ENCODE data around the gene RGS3. TPM values are rescaled to one million over a fixed set of nuclear protein-coding genes. Genes with fewer than 3 reads are reported as not detected.

Gene RGS3
- total and polyA plus RNA-seq, 5 donors from 2014 or later: 8.5 to 15.5 (median 12.5) TPM

- no peak overlapping the region for H3K4me3 Mint-ChIP-seq
- H3K4me1 Mint-ChIP-seq: peaks cover 7 to 12% (median 10%) of the 10 kb centered on the region in 4 donors
- peaks cover 43% of the 10 kb centered on the region for H3K36me3 Mint-ChIP-seq
- Histone ChIP-seq H3K9me3 (ENCODE audit: control insufficient read depth in 2 of 2, low read length in 2 of 2) (no peaks in the 10 kb centered on the region), H3K27me3 (ENCODE audit: control insufficient read depth, insufficient read depth, low read length) (no peaks in the 10 kb centered on the region), H3K27ac (ENCODE audit: insufficient read depth, low read length, poor library complexity, severe bottlenecking) (no peak overlapping the region), H3K4me3 (ENCODE audit: low read depth, low read length) (no peak overlapping the region), H3K36me3 (ENCODE audit: control insufficient read depth, insufficient read depth, low read length) (peaks cover 67% of the 10 kb centered on the region), H3K4me1 (ENCODE audit: control insufficient read depth, insufficient read depth, low read length, poor library complexity, severe bottlenecking) (no peaks in the 10 kb centered on the region)
- no peaks in the 10 kb centered on the region for H3K27me3 Mint-ChIP-seq
- H3K27ac Mint-ChIP-seq: peak overlapping the region in 2 of 3 donors; percentile 52 to 72
- no peaks in the 10 kb centered on the region for H3K9me3 Mint-ChIP-seq
- ATAC-seq (ENCODE audit: low read depth in 2 of 2): no peak
- DNase-seq: no peak
These were observed 70.1 kb downstream of the RGS3 start for GRCh38 chr9:113533335-113534225.

GRCh38 chr9:113535756-113536155, 72.2 kb downstream of the RGS3 start:
- ATAC-seq (ENCODE audit: low read depth in 2 of 2) (no peak), DNase-seq (no peak)
- Mint-ChIP-seq H3K4me3 (no peak overlapping the region), H3K27me3 (no peaks in the 10 kb centered on the region), H3K27ac (peak overlapping the region in 2 of 3 donors; percentile 60 to 78), H3K36me3 (peaks cover 35% of the 10 kb centered on the region), H3K9me3 (no peaks in the 10 kb centered on the region), H3K4me1 (peaks cover 5 to 12% (median 9%) of the 10 kb centered on the region in 4 donors)
- Histone ChIP-seq H3K27ac (ENCODE audit: insufficient read depth, low read length, poor library complexity, severe bottlenecking) (no peak overlapping the region), H3K4me1 (ENCODE audit: control insufficient read depth, insufficient read depth, low read length, poor library complexity, severe bottlenecking) (no peaks in the 10 kb centered on the region), H3K4me3 (ENCODE audit: low read depth, low read length) (no peak overlapping the region), H3K9me3 (ENCODE audit: control insufficient read depth in 2 of 2, low read length in 2 of 2) (no peaks in the 10 kb centered on the region), H3K27me3 (ENCODE audit: control insufficient read depth, insufficient read depth, low read length) (no peaks in the 10 kb centered on the region), H3K36me3 (ENCODE audit: control insufficient read depth, insufficient read depth, low read length) (peaks cover 59% of the 10 kb centered on the region)

- Mint-ChIP-seq H3K27me3 (no peaks in the 10 kb centered on the region), H3K27ac (peak overlapping the region in 2 of 3 donors; percentile 20 to 60), H3K4me1 (peaks cover 5 to 12% (median 9%) of the 10 kb centered on the region in 4 donors), H3K4me3 (no peak overlapping the region), H3K9me3 (no peaks in the 10 kb centered on the region), H3K36me3 (peaks cover 32% of the 10 kb centered on the region)
- H3K4me3 ChIP-seq (ENCODE audit: low read depth, low read length): no peak overlapping the region
- no peaks in the 10 kb centered on the region for H3K4me1 ChIP-seq (ENCODE audit: control insufficient read depth, insufficient read depth, low read length, poor library complexity, severe bottlenecking)
- DNase-seq (no peak), ATAC-seq (ENCODE audit: low read depth in 2 of 2) (no peak)
- no peak overlapping the region for H3K27ac ChIP-seq (ENCODE audit: insufficient read depth, low read length, poor library complexity, severe bottlenecking)
- H3K27me3 ChIP-seq (ENCODE audit: control insufficient read depth, insufficient read depth, low read length): no peaks in the 10 kb centered on the region
- peaks cover 59% of the 10 kb centered on the region for H3K36me3 ChIP-seq (ENCODE audit: control insufficient read depth, insufficient read depth, low read length)
- no peaks in the 10 kb centered on the region for H3K9me3 ChIP-seq (ENCODE audit: control insufficient read depth in 2 of 2, low read length in 2 of 2)
These were observed 72.6 kb downstream of the RGS3 start for GRCh38 chr9:113536166-113536482.

DNA sequence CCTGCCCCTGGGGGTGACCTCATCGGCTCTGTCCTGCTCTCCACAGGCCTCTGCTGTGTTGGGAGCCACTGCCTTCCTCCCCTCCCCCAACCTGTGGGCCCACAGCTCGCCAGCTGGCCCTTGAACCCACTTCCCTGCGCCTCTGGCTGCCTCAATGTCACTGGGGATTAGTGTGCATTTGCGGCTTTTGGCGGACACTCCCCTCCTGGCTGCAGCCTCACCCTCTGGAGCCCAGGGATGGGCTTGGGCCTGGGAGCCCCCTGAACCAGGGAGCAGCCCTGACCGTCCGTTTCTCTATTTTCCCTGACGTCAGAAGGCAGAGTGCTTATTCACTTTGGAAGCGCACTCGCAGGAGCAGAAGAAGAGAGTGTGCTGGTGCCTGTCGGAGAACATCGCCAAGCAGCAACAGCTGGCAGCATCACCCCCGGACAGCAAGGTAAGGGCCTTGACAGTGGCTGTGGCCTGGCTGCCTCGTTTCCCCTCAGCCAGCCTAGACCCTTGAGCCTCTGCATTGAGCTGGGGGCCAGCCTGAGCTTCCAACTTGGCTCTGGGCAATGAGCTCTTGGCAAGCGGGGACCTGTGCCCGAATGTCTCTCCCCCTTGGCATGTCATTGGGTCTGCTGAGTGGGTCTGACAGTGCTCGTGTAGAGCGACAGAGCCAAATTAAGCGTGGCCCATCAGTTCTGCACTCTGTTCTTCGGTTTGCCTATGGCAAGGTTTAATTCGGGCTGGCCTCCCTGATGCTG, 73.1 kb downstream of the RGS3 start:
- no peak overlapping the region for H3K4me3 Mint-ChIP-seq
- no peaks in the 10 kb centered on the region for H3K4me1 ChIP-seq (ENCODE audit: control insufficient read depth, insufficient read depth, low read length, poor library complexity, severe bottlenecking)

DNA sequence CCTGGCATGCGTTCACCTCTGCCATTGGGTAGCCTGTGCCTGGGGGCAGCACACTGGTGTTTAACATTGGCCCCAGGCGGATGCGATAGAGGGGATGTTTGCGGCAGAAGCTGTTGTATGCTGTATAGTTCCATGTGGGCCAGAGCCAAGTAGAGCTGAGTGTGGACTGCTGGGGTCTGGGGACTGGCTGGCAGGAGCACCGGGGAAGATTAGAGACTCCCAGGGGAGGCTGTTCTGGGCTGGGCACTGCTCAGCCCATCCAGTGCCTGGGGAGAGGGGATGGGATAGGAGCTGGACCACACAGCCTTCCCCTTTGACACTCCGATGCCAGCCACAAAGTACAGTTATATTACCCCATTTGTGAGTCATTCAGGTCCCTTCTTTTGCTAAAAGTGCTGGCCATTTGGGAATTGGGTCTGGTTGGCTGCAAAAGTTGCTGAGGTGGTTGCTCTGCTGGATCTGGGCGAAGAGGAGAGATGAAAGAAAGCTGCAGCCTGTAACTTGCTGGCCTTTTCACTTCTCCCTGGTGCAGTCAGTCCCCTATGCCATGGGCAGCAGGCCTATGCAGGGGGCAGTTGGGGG, 73.8 kb downstream of the RGS3 start:
- H3K36me3 ChIP-seq (ENCODE audit: control insufficient read depth, insufficient read depth, low read length): peaks cover 57% of the 10 kb centered on the region
- no peak overlapping the region for H3K4me3 ChIP-seq (ENCODE audit: low read depth, low read length)
- no peaks in the 10 kb centered on the region for H3K27me3 Mint-ChIP-seq
- H3K4me3 Mint-ChIP-seq: no peak overlapping the region
- peak overlapping the region in 1 of 3 donors; percentile 40 for H3K27ac Mint-ChIP-seq
- H3K4me1 Mint-ChIP-seq: peaks cover 0 to 18% (median 10%) of the 10 kb centered on the region in 4 donors
- no peak overlapping the region for H3K27ac ChIP-seq (ENCODE audit: insufficient read depth, low read length, poor library complexity, severe bottlenecking)
- H3K9me3 ChIP-seq (ENCODE audit: control insufficient read depth in 2 of 2, low read length in 2 of 2): no peaks in the 10 kb centered on the region
- H3K4me1 ChIP-seq (ENCODE audit: control insufficient read depth, insufficient read depth, low read length, poor library complexity, severe bottlenecking): no peaks in the 10 kb centered on the region
- H3K9me3 Mint-ChIP-seq: no peaks in the 10 kb centered on the region
- peaks cover 30% of the 10 kb centered on the region for H3K36me3 Mint-ChIP-seq
- DNase-seq (no peak), ATAC-seq (ENCODE audit: low read depth in 2 of 2) (no peak)
- no peaks in the 10 kb centered on the region for H3K27me3 ChIP-seq (ENCODE audit: control insufficient read depth, insufficient read depth, low read length)

More for the DNA sequence above, 73.1 kb downstream of the RGS3 start:
- Histone ChIP-seq H3K27ac (ENCODE audit: insufficient read depth, low read length, poor library complexity, severe bottlenecking) (no peak overlapping the region), H3K27me3 (ENCODE audit: control insufficient read depth, insufficient read depth, low read length) (no peaks in the 10 kb centered on the region), H3K36me3 (ENCODE audit: control insufficient read depth, insufficient read depth, low read length) (peaks cover 59% of the 10 kb centered on the region), H3K4me3 (ENCODE audit: low read depth, low read length) (no peak overlapping the region), H3K9me3 (ENCODE audit: control insufficient read depth in 2 of 2, low read length in 2 of 2) (no peaks in the 10 kb centered on the region)
- ATAC-seq (ENCODE audit: low read depth in 2 of 2) (no peak), DNase-seq (no peak)
- Mint-ChIP-seq H3K27ac (peak overlapping the region in 1 of 3 donors; percentile 55), H3K4me1 (peaks cover 3 to 12% (median 6%) of the 10 kb centered on the region in 4 donors), H3K36me3 (peaks cover 28% of the 10 kb centered on the region), H3K9me3 (no peaks in the 10 kb centered on the region), H3K27me3 (no peaks in the 10 kb centered on the region)

- no peak overlapping the region for H3K4me3 ChIP-seq (ENCODE audit: low read depth, low read length)
- no peak for ATAC-seq (ENCODE audit: low read depth in 2 of 2)
- no peaks in the 10 kb centered on the region for H3K4me1 ChIP-seq (ENCODE audit: control insufficient read depth, insufficient read depth, low read length, poor library complexity, severe bottlenecking)
- Mint-ChIP-seq H3K36me3 (peaks cover 32% of the 10 kb centered on the region), H3K4me1 (peaks cover 0 to 14% (median 10%) of the 10 kb centered on the region in 4 donors), H3K9me3 (no peaks in the 10 kb centered on the region), H3K27ac (no peak overlapping the region), H3K4me3 (no peak overlapping the region), H3K27me3 (no peaks in the 10 kb centered on the region)
- DNase-seq: no peak
- H3K27me3 ChIP-seq (ENCODE audit: control insufficient read depth, insufficient read depth, low read length): no peaks in the 10 kb centered on the region
- no peak overlapping the region for H3K27ac ChIP-seq (ENCODE audit: insufficient read depth, low read length, poor library complexity, severe bottlenecking)
- H3K9me3 ChIP-seq (ENCODE audit: control insufficient read depth in 2 of 2, low read length in 2 of 2): no peaks in the 10 kb centered on the region
- H3K36me3 ChIP-seq (ENCODE audit: control insufficient read depth, insufficient read depth, low read length): peaks cover 51% of the 10 kb centered on the region
These were observed 74.6 kb downstream of the RGS3 start for GRCh38 chr9:113538131-113538530.

GRCh38 chr9:113538701-113539430, 75.3 kb downstream of the RGS3 start:
- Mint-ChIP-seq H3K9me3 (no peaks in the 10 kb centered on the region), H3K27me3 (no peaks in the 10 kb centered on the region), H3K36me3 (peaks cover 35% of the 10 kb centered on the region), H3K4me1 (peaks cover 0 to 13% (median 10%) of the 10 kb centered on the region in 4 donors), H3K4me3 (no peak overlapping the region), H3K27ac (peak overlapping the region in 1 of 3 donors; percentile 18)
- ATAC-seq (ENCODE audit: low read depth in 2 of 2) (no peak), DNase-seq (no peak)
- no peaks in the 10 kb centered on the region for H3K9me3 ChIP-seq (ENCODE audit: control insufficient read depth in 2 of 2, low read length in 2 of 2)
- no peak overlapping the region for H3K4me3 ChIP-seq (ENCODE audit: low read depth, low read length)
- peaks cover 57% of the 10 kb centered on the region for H3K36me3 ChIP-seq (ENCODE audit: control insufficient read depth, insufficient read depth, low read length)
- H3K4me1 ChIP-seq (ENCODE audit: control insufficient read depth, insufficient read depth, low read length, poor library complexity, severe bottlenecking): no peaks in the 10 kb centered on the region
- no peak overlapping the region for H3K27ac ChIP-seq (ENCODE audit: insufficient read depth, low read length, poor library complexity, severe bottlenecking)
- H3K27me3 ChIP-seq (ENCODE audit: control insufficient read depth, insufficient read depth, low read length): no peaks in the 10 kb centered on the region

Data from CD4-positive, CD25-positive, alpha-beta regulatory T cell (primary cell).